Ovary (tissue), 3 donors: ENCODE results near the gene TCEANC2.

Experiments
- CTCF ChIP-seq, 3 donors: fragments of 450-650 bp in 2 of 3; fragments of 200-600 bp in 1 of 3; IDR thresholded peaks; one replicate each; pipeline versions ENCODE4 v1.5.1 to v1.8.0; 2016 to 2022; ENCODE audit warnings: antibody characterized with exemption in 3 of 3, mild to moderate bottlenecking in 1 of 3
- EP300 ChIP-seq: sonication (generic); formaldehyde crosslinking; IDR thresholded peaks from one replicate; pipeline ENCODE4 v1.6.1; 2017; ENCODE audit warnings: antibody characterized with exemption
- POLR2A ChIP-seq: fragments of 450-650 bp; IDR thresholded peaks from one replicate; pipeline ENCODE4 v1.6.1; 2017; ENCODE audit warnings: antibody characterized with exemption, mild to moderate bottlenecking, moderate library complexity
- donor health status: DM: no; HTN: no; CAD: no.

DNA sequence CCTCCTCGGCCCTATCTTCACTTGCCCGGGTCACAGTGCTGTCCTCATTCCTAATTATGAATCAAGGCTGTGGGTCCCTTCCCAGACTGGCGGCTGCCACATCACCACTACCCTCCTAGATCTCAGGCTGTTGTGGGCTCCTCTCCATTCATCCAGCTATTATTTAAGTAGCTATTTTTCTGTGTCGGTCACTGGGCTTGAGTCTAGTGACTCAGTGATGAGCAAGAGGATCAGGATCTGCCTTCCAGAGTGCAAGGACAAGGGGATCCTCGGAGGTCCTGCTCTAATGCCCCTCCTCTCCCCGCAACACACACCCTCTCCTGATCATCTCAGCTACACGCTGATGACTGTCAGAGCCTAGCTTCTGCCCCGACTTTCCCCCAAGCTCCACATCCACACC, 65.3 kb downstream of the TCEANC2 start:
- TF ChIP-seq CTCF (IDR thresholded peaks at IDR 0.05) (no peak), POLR2A (no peak), EP300 (no peak)
